ENCODE data around the gene ACAA2. TPM values are rescaled to one million over a fixed set of nuclear protein-coding genes. Genes with fewer than 3 reads are reported as not detected.

The ACAA2 gene
- total RNA-seq, 2 experiments from 2014 or later, result 5.7 to 6.2 TPM

GRCh38 chr18:49767111-49768050 is 46.0 kb downstream of the ACAA2 start:
- no peak for TF ChIP-seq CTCF (IDR thresholded peaks at IDR 0.05)
- H3K4me3 ChIP-seq (ENCODE audit: low read length), result no peak overlapping the region
- ChIA-PET CTCF (no interaction called here), POLR2A (no interaction called here)
- peaks cover 6% of the 10 kb centered on the region for H3K4me1 Mint-ChIP-seq (ENCODE audit: low read depth)
- no peaks in the 10 kb centered on the region for H3K9me3 ChIP-seq (ENCODE audit: control insufficient read depth in 1 of 2, insufficient read depth in 1 of 2, low read length in 2 of 2)
- intact Hi-C loops (cut with DNase I, micrococcal nuclease), result loop anchor here (5.0 to 10.0 kb wide), 3 partner anchors 203 to 1090 kb away; partner anchors contain the start of gene LIPG (in 1 of the 2)
- no peaks in the 10 kb centered on the region for H3K4me1 ChIP-seq (ENCODE audit: insufficient read depth, low read length)
- no peak overlapping the region for H3K27ac Mint-ChIP-seq
- H3K36me3 ChIP-seq (ENCODE audit: insufficient read depth, low read length), result no peaks in the 10 kb centered on the region
- no peaks in the 10 kb centered on the region for H3K9me3 Mint-ChIP-seq
- H3K27ac ChIP-seq (ENCODE audit: low read depth in 1 of 2, low read length in 2 of 2), result no peak overlapping the region
- H3K4me3 Mint-ChIP-seq, result no peak overlapping the region
- no peak for ATAC-seq (ENCODE audit: poor library complexity)
- DNase-seq, result no peak
- H3K27me3 ChIP-seq (ENCODE audit: control insufficient read depth in 1 of 2, insufficient read depth in 2 of 2, low read length in 2 of 2), result no peaks in the 10 kb centered on the region
- no peaks in the 10 kb centered on the region for H3K27me3 Mint-ChIP-seq
- H3K36me3 Mint-ChIP-seq (ENCODE audit: low read depth), result no peaks in the 10 kb centered on the region

- no peak for TF ChIP-seq CTCF (IDR thresholded peaks at IDR 0.05)
- CTCF ChIA-PET, result no interaction called here
- POLR2A ChIA-PET, result no interaction called here
- Mint-ChIP-seq H3K4me3 (no peak overlapping the region), H3K27me3 (no peaks in the 10 kb centered on the region), H3K36me3 (ENCODE audit: low read depth) (no peaks in the 10 kb centered on the region), H3K9me3 (no peaks in the 10 kb centered on the region), H3K4me1 (ENCODE audit: low read depth) (peaks cover 6% of the 10 kb centered on the region), H3K27ac (no peak overlapping the region)
- Histone ChIP-seq H3K9me3 (ENCODE audit: control insufficient read depth in 1 of 2, insufficient read depth in 1 of 2, low read length in 2 of 2) (no peaks in the 10 kb centered on the region), H3K27ac (ENCODE audit: low read depth in 1 of 2, low read length in 2 of 2) (no peak overlapping the region), H3K4me1 (ENCODE audit: insufficient read depth, low read length) (no peaks in the 10 kb centered on the region), H3K27me3 (ENCODE audit: control insufficient read depth in 1 of 2, insufficient read depth in 2 of 2, low read length in 2 of 2) (no peaks in the 10 kb centered on the region), H3K4me3 (ENCODE audit: low read length) (no peak overlapping the region), H3K36me3 (ENCODE audit: insufficient read depth, low read length) (no peaks in the 10 kb centered on the region)
- ATAC-seq (ENCODE audit: poor library complexity) (no peak), DNase-seq (no peak)
- intact Hi-C loops (cut with DNase I, micrococcal nuclease), result loop anchor here (5.0 to 10.0 kb wide), 3 partner anchors 202 to 1089 kb away; partner anchors contain the start of gene LIPG (in 1 of the 2)
Observed at GRCh38 chr18:49766646-49767045, 46.7 kb downstream of the ACAA2 start.

- ATAC-seq (ENCODE audit: poor library complexity) (no peak), DNase-seq (no peak)
- Histone ChIP-seq H3K9me3 (ENCODE audit: control insufficient read depth in 1 of 2, insufficient read depth in 1 of 2, low read length in 2 of 2) (no peaks in the 10 kb centered on the region), H3K36me3 (ENCODE audit: insufficient read depth, low read length) (no peaks in the 10 kb centered on the region), H3K27ac (ENCODE audit: low read depth in 1 of 2, low read length in 2 of 2) (no peak overlapping the region), H3K4me1 (ENCODE audit: insufficient read depth, low read length) (no peaks in the 10 kb centered on the region), H3K27me3 (ENCODE audit: control insufficient read depth in 1 of 2, insufficient read depth in 2 of 2, low read length in 2 of 2) (no peaks in the 10 kb centered on the region), H3K4me3 (ENCODE audit: low read length) (no peak overlapping the region)
- Mint-ChIP-seq H3K27me3 (no peaks in the 10 kb centered on the region), H3K9me3 (no peaks in the 10 kb centered on the region), H3K36me3 (ENCODE audit: low read depth) (no peaks in the 10 kb centered on the region), H3K4me3 (no peak overlapping the region), H3K4me1 (ENCODE audit: low read depth) (peaks cover 6% of the 10 kb centered on the region), H3K27ac (no peak overlapping the region)
- CTCF ChIA-PET, result no interaction called here
- POLR2A ChIA-PET, result no interaction called here
- intact Hi-C loops (cut with DNase I, micrococcal nuclease), result loop anchor here in 1 of 2 experiments (10.0 kb wide), 1 partner anchor 199 kb away; the partner anchor contains the start of gene LIPG
- TF ChIP-seq CTCF (IDR thresholded peaks at IDR 0.05), result no peak
Observed at GRCh38 chr18:49764032-49764431, 49.3 kb downstream of the ACAA2 start.
